HepG2 (cell line): Measurements from ENCODE around the gene NKD1. TPM values are rescaled to one million over a fixed set of nuclear protein-coding genes. Genes with fewer than 3 reads are reported as not detected.

Experiments used
- ATF5 ChIP-seq: sonication (generic); formaldehyde crosslinking; IDR thresholded peaks from 2 replicates; pipeline ENCODE4 v1.4.0; 2020; ENCODE audit warnings: mild to moderate bottlenecking, low read depth, missing genetic modification reagents
- ATRX ChIP-seq: sonication (generic); formaldehyde crosslinking; IDR thresholded peaks from 2 replicates; pipeline ENCODE4 v1.4.0; 2020; ENCODE audit warnings: missing genetic modification reagents, borderline replicate concordance
- CC2D1A ChIP-seq: sonication (generic); formaldehyde crosslinking; IDR thresholded peaks from 2 replicates; pipeline ENCODE4 v1.8.1; 2023; ENCODE audit warnings: mild to moderate bottlenecking, missing genetic modification reagents
- DDIT3 ChIP-seq: sonication (generic); formaldehyde crosslinking; IDR thresholded peaks from 2 replicates; pipeline ENCODE4 v1.4.0; 2020; ENCODE audit warnings: mild to moderate bottlenecking, missing genetic modification reagents
- DRAP1 ChIP-seq: IDR thresholded peaks from 2 replicates; pipeline ENCODE4 v1.6.1; 2016; ENCODE audit warnings: missing genetic modification reagents, missing compliant biosample characterization
- EP300 ChIP-seq, 3 experiments: sonication (generic) in 1 of 3; formaldehyde crosslinking in 1 of 3; IDR thresholded peaks; 2 replicates each; pipeline versions ENCODE4 v1.5.1 to v1.6.1; 2011 to 2020; ENCODE audit warnings: low read depth in 2 of 3, low read length in 2 of 3, borderline replicate concordance in 1 of 3, improper control_type of control experiment in 1 of 3, mild to moderate bottlenecking in 1 of 3, missing genetic modification reagents in 1 of 3, moderate library complexity in 1 of 3
- FOXJ3 ChIP-seq: sonication (generic); formaldehyde crosslinking; IDR thresholded peaks from 2 replicates; pipeline ENCODE4 v1.4.0; 2020; ENCODE audit warnings: missing genetic modification reagents, mild to moderate bottlenecking, borderline replicate concordance
- HDAC2 ChIP-seq: sonication (generic); formaldehyde crosslinking; IDR thresholded peaks from 2 replicates; pipeline ENCODE4 v1.4.0; 2020; ENCODE audit warnings: missing genetic modification reagents
- HNF1B ChIP-seq: sonication (generic); formaldehyde crosslinking; IDR thresholded peaks from 2 replicates; pipeline ENCODE4 v1.5.1; 2020; ENCODE audit warnings: mild to moderate bottlenecking, moderate library complexity, missing genetic modification reagents
- HOXA3 ChIP-seq: sonication (generic); formaldehyde crosslinking; IDR thresholded peaks from 2 replicates; pipeline ENCODE4 v1.5.0; 2020; ENCODE audit warnings: missing genetic modification reagents
- ISX ChIP-seq: sonication (generic); formaldehyde crosslinking; conservative IDR thresholded peaks from 2 replicates; pipeline ENCODE4 v1.5.0; 2020; ENCODE audit warnings: missing genetic modification reagents
- KLF6 ChIP-seq: IDR thresholded peaks from 2 replicates; pipeline ENCODE4 v1.8.0; 2016; ENCODE audit warnings: missing biosample characterization, missing genetic modification reagents
- KMT2A ChIP-seq: sonication (generic); formaldehyde crosslinking; IDR thresholded peaks from 2 replicates; pipeline ENCODE4 v1.4.0; 2020; ENCODE audit warnings: missing genetic modification reagents
- NR3C1 ChIP-seq: sonication (generic); formaldehyde crosslinking; IDR thresholded peaks from 2 replicates; pipeline ENCODE4 v1.4.0; 2020; ENCODE audit warnings: missing genetic modification reagents
- RNF219 ChIP-seq: sonication (generic); formaldehyde crosslinking; IDR thresholded peaks from 2 replicates; pipeline ENCODE4 v1.5.0; 2020; ENCODE audit warnings: mild to moderate bottlenecking, missing genetic modification reagents
- TFAP4 ChIP-seq: sonication (generic); IDR thresholded peaks from 2 replicates; pipeline ENCODE4 v1.6.1; 2016; ENCODE audit warnings: low read depth, borderline replicate concordance
- ZIK1 ChIP-seq: sonication (generic); formaldehyde crosslinking; IDR thresholded peaks from 2 replicates; pipeline ENCODE4 v1.5.0; 2020; ENCODE audit warnings: mild to moderate bottlenecking, low read depth, missing genetic modification reagents, borderline replicate concordance
- ZMYM4 ChIP-seq: sonication (generic); formaldehyde crosslinking; IDR thresholded peaks from 2 replicates; pipeline ENCODE4 v1.8.1; 2023; ENCODE audit warnings: mild to moderate bottlenecking, missing genetic modification reagents
- ZNF317 ChIP-seq: sonication (generic); formaldehyde crosslinking; IDR thresholded peaks from 2 replicates; pipeline ENCODE4 v1.5.0; 2020; ENCODE audit warnings: mild to moderate bottlenecking, missing genetic modification reagents
- ZNF337 ChIP-seq: sonication (generic); formaldehyde crosslinking; IDR thresholded peaks from 2 replicates; pipeline ENCODE4 v1.5.1; 2020; ENCODE audit warnings: missing genetic modification reagents, low read depth, mild to moderate bottlenecking, borderline replicate concordance
- ZNF512 ChIP-seq: sonication (generic); formaldehyde crosslinking; IDR thresholded peaks from 2 replicates; pipeline ENCODE4 v1.4.0; 2020; ENCODE audit warnings: mild to moderate bottlenecking, missing genetic modification reagents
- polyA plus RNA-seq, 8 experiments: library from polyadenylated mRNA; depleted of rRNA in 3 of 8; stranded (reverse) in 7 of 8; unstranded in 1 of 8; fragments of >200 nt; fragmentation: Illumina TruSeq in 4 of 8; extraction: Trizol in 4 of 8; gene quantifications; 2 replicates each; pipeline versions ENCODE4 v1.2.1 to v1.2.3, GENCODE V29; 2011 to 2016; ENCODE audit warnings: low read depth in 4 of 8, missing spikeins in 1 of 8, mixed read lengths in 1 of 8; ENCODE audit not compliant: insufficient read depth in 1 of 8
- total RNA-seq, 5 experiments: library from RNA; depleted of rRNA; stranded (reverse); fragments of >200 nt; fragmentation: Illumina TruSeq; extraction: Trizol; gene quantifications; 2 replicates each; pipeline ENCODE4 v1.2.3, GENCODE V29; 2016; ENCODE audit warnings: low read depth in 1 of 5

Gene NKD1
- total and polyA plus RNA-seq, 2 of the 13 experiments (the other 11 are each of a cell fraction or from before 2014, with no cell fraction given) = 70.4 to 121 TPM

- TF ChIP-seq RNF219 (CRISPR knock-in tag) = no peak
- TF ChIP-seq DDIT3 (CRISPR knock-in tag) = no peak
- peak; percentile 99 for TF ChIP-seq ZNF512 (CRISPR knock-in tag)
- TF ChIP-seq ATF5 (CRISPR knock-in tag) = no peak
- TF ChIP-seq ISX (CRISPR knock-in tag) = no peak
- TF ChIP-seq HOXA3 (CRISPR knock-in tag) = peak; percentile 84
- TF ChIP-seq HDAC2 = peak; percentile 98
- TF ChIP-seq TFAP4 = peak; percentile 92
- peak; percentile 75 for TF ChIP-seq DRAP1 (CRISPR knock-in tag)
- TF ChIP-seq ATRX (CRISPR knock-in tag) = no peak
- TF ChIP-seq KMT2A (CRISPR knock-in tag) = peak; percentile 56; the same call in 1 of the 2 replicates
- no peak for TF ChIP-seq FOXJ3 (CRISPR knock-in tag)
- TF ChIP-seq KLF6 (CRISPR knock-in tag) = no peak
- TF ChIP-seq ZMYM4 (CRISPR knock-in tag) = peak; percentile 79
- TF ChIP-seq NR3C1 (CRISPR knock-in tag) = no peak
- no peak for TF ChIP-seq ZNF317 (CRISPR knock-in tag)
- TF ChIP-seq EP300 (IDR thresholded peaks at IDR 0.05; ENCODE audit: low read depth in 2 of 2, low read length in 2 of 2) = peak; percentile 98 to 100; a peak in 3 of 4 replicates
- peak; percentile 100 for TF ChIP-seq EP300 (CRISPR knock-in tag; IDR thresholded peaks at IDR 0.05; ENCODE audit: borderline replicate concordance)
- no peak for TF ChIP-seq ZIK1 (CRISPR knock-in tag)
- peak; percentile 91 for TF ChIP-seq HNF1B
- no peak for TF ChIP-seq ZNF337 (CRISPR knock-in tag)
- no peak for TF ChIP-seq CC2D1A (CRISPR knock-in tag)
Measured at GRCh38 chr16:50520451-50521245, 27.5 kb upstream of the NKD1 start (continued).
